ENCODE data around the gene NME8.

Gene NME8

GRCh38 chr7:37947138-37947940, 98.9 kb downstream of the NME8 start:
- no peak for TF ChIP-seq CTCF (IDR thresholded peaks at IDR 0.05; ENCODE audit: insufficient read depth, low read depth, low read length, missing control alignments)
- H3K4me3 ChIP-seq (ENCODE audit: low read depth, low read length) = no peak overlapping the region
- DNase-seq (ENCODE audit: low read depth) = no peak

DNA sequence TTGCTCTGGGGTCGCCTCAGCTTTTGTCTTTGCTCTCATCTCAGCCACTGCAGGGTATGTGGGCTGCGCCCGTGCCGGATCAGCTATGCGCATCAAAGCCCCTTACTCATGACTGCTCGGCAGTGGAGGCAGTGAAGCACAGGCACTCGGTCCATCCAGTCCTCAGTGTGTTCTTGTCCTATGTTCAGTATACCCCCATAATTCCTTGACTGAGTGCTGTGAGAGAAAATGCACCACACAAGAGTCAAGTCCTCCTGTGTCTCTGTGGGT, 99.5 kb downstream of the NME8 start:
- no peak for DNase-seq (ENCODE audit: low read depth)
- no peak for TF ChIP-seq CTCF (IDR thresholded peaks at IDR 0.05; ENCODE audit: insufficient read depth, low read depth, low read length, missing control alignments)
- no peak overlapping the region for H3K4me3 ChIP-seq (ENCODE audit: low read depth, low read length)

All from GM12865 (cell line).